Esophagus muscularis mucosa (tissue), 4 donors: Measurements from ENCODE around the gene STX1A. TPM values are rescaled to one million over a fixed set of nuclear protein-coding genes. Genes with fewer than 3 reads are reported as not detected.
A peak's percentile ranks its signal among the peaks of the same experiment; 100 is the strongest.

Experiments used
- DNase-seq: peaks from one replicate; pipeline ENCODE4 v3.0.0-alpha.2; 2017; ENCODE audit errors: extremely low spot score
- H3K27ac ChIP-seq, 4 donors: fragments of 200-600 bp; sonication (generic); replicated peaks in 1 of 4; 1 replicate in 3 of 4; 2 replicates in 1 of 4; pipeline ENCODE4 v1.5.1; 2016 to 2019; ENCODE audit warnings: mild to moderate bottlenecking in 1 of 4
- H3K27me3 ChIP-seq, 4 donors: fragments of 200-600 bp; sonication (generic); one replicate each; pipeline versions ENCODE4 v1.5.1 to v1.6.0; 2016 to 2019
- H3K36me3 ChIP-seq, 4 donors: fragments of 200-600 bp; sonication (generic); one replicate each; pipeline ENCODE4 v1.5.1; 2016 to 2019
- H3K4me1 ChIP-seq, 4 donors: fragments of 200-600 bp; sonication (generic); one replicate each; pipeline ENCODE4 v1.5.1; 2016 to 2019
- H3K4me3 ChIP-seq, 4 donors: fragments of 200-600 bp; sonication (generic); 1 replicate in 2 of 4; 2 replicates in 2 of 4; pipeline ENCODE4 v1.5.1; 2016 to 2019; ENCODE audit warnings: mild to moderate bottlenecking in 4 of 4, moderate library complexity in 1 of 4
- H3K9me3 ChIP-seq, 4 donors: fragments of 200-600 bp; sonication (generic); 1 replicate in 3 of 4; 2 replicates in 1 of 4; pipeline ENCODE4 v1.5.1; 2016 to 2019
- CTCF ChIP-seq, 3 experiments: fragments of 200-600 bp in 2 of 3; fragments of 450-650 bp in 1 of 3; sonication (generic) in 2 of 3; IDR thresholded peaks; one replicate each; pipeline ENCODE4 v1.5.1; 2017 to 2019; ENCODE audit warnings: antibody characterized with exemption in 3 of 3, mild to moderate bottlenecking in 2 of 3, moderate library complexity in 1 of 3
- EP300 ChIP-seq: sonication (generic); formaldehyde crosslinking; IDR thresholded peaks from one replicate; pipeline ENCODE4 v1.6.1; 2017; ENCODE audit warnings: antibody characterized with exemption
- POLR2A ChIP-seq: fragments of 450-650 bp; IDR thresholded peaks from one replicate; pipeline ENCODE4 v1.6.1; 2017; ENCODE audit warnings: antibody characterized with exemption, moderate library complexity, mild to moderate bottlenecking, low read depth
- POLR2AphosphoS5 ChIP-seq, 2 donors: sonication (generic); formaldehyde crosslinking; IDR thresholded peaks; one replicate each; pipeline ENCODE4 v1.6.1; 2017; ENCODE audit warnings: antibody characterized with exemption in 2 of 2
- WGBS: methylation state at CpG from one replicate; pipeline ENCODE4 v1.1.5; 2018; 5-methylcytosine and 5-hydroxymethylcytosine counted together
- intact Hi-C: fragments of 100-400 bp; cut with DNase I; formaldehyde crosslinking; loops from one replicate; pipeline ENCODE4 v1.15.1; 2023
- total RNA-seq, 4 donors: library from RNA; depleted of rRNA; stranded (reverse); fragments of >200 nt; gene quantifications; one replicate each; pipeline versions ENCODE4 v1.1.0 to v1.2.1, GENCODE V29; 2016

Gene STX1A
- total RNA-seq, 4 donors from 2014 or later, result 7.1 to 16.0 (median 9.6) TPM

GRCh38 chr7:73738612-73739386, 19.3 kb upstream of the STX1A start, which contains the start of gene ABHD11:
TSS of gene ABHD11 (minus strand) at chr7:73738802. CDS start at chr7:73738770, 32 bp downstream.
- H3K27ac ChIP-seq, result peak within 1 kb of the TSS; percentile 88 to 93 (median 90)
- H3K4me3 ChIP-seq, result peak within 1 kb of the TSS; percentile 72 to 85 (median 78)
- H3K4me1 ChIP-seq, result peaks cover 20 to 44% (median 35%) of the 10 kb centered on the region in 4 donors
- DNase-seq, result peak; percentile 100
- WGBS, result under 1% methylated on average over 30 of the region's 84 CpGs
- no peaks in the 10 kb centered on the region for H3K9me3 ChIP-seq
- TF ChIP-seq CTCF (IDR thresholded peaks at IDR 0.05), result no peak
- peak; percentile 69 for TF ChIP-seq POLR2A
- TF ChIP-seq POLR2AphosphoS5 (IDR thresholded peaks at IDR 0.05), result peak; percentile 97 to 99
- TF ChIP-seq EP300, result no peak
- intact Hi-C loops, result no loop called here
- no peaks in the 10 kb centered on the region for H3K27me3 ChIP-seq
- H3K36me3 ChIP-seq, result peaks cover 0 to 23% (median 20%) of the 10 kb centered on the region in 4 donors

- no peak for DNase-seq
- Histone ChIP-seq H3K4me3 (peak overlapping the region; percentile 72 to 85 (median 78)), H3K9me3 (no peaks in the 10 kb centered on the region), H3K27me3 (no peaks in the 10 kb centered on the region), H3K27ac (peak overlapping the region; percentile 88 to 93 (median 90)), H3K4me1 (peaks cover 20 to 43% (median 35%) of the 10 kb centered on the region in 4 donors), H3K36me3 (peaks cover 0 to 23% (median 20%) of the 10 kb centered on the region in 4 donors)
- intact Hi-C loops, result no loop called here
- under 1% methylated on average over 24 of the region's 24 CpGs for WGBS
- TF ChIP-seq POLR2AphosphoS5 (IDR thresholded peaks at IDR 0.05) (no peak), EP300 (no peak), POLR2A (no peak), CTCF (IDR thresholded peaks at IDR 0.05) (no peak)
Measured at GRCh38 chr7:73738220-73738611, 18.7 kb upstream of the STX1A start.

GRCh38 chr7:73737491-73738219, 18.2 kb upstream of the STX1A start:
- intact Hi-C loops, result no loop called here
- TF ChIP-seq POLR2A (no peak), POLR2AphosphoS5 (IDR thresholded peaks at IDR 0.05) (no peak), EP300 (no peak), CTCF (IDR thresholded peaks at IDR 0.05) (no peak)
- no peak for DNase-seq
- H3K27ac ChIP-seq, result peak overlapping the region; percentile 88 to 93 (median 90)
- no peaks in the 10 kb centered on the region for H3K9me3 ChIP-seq
- peak overlapping the region; percentile 72 to 85 (median 78) for H3K4me3 ChIP-seq
- WGBS, result 69% methylated on average over 13 of the region's 17 CpGs
- peaks cover 0 to 23% (median 20%) of the 10 kb centered on the region in 4 donors for H3K36me3 ChIP-seq
- no peaks in the 10 kb centered on the region for H3K27me3 ChIP-seq
- peaks cover 20 to 37% (median 29%) of the 10 kb centered on the region in 4 donors for H3K4me1 ChIP-seq

GRCh38 chr7:73736885-73737284, 17.4 kb upstream of the STX1A start:
- Histone ChIP-seq H3K4me1 (peaks cover 17 to 33% (median 25%) of the 10 kb centered on the region in 4 donors), H3K9me3 (no peaks in the 10 kb centered on the region), H3K27ac (no peak overlapping the region), H3K27me3 (no peaks in the 10 kb centered on the region), H3K36me3 (peaks cover 0 to 23% (median 20%) of the 10 kb centered on the region in 4 donors), H3K4me3 (no peak overlapping the region)
- no peak for DNase-seq
- intact Hi-C loops, result no loop called here
- 100% methylated on average over 9 of the region's 14 CpGs for WGBS
- no peak for TF ChIP-seq EP300
- TF ChIP-seq POLR2AphosphoS5 (IDR thresholded peaks at IDR 0.05), result no peak
- TF ChIP-seq POLR2A, result no peak
- TF ChIP-seq CTCF (IDR thresholded peaks at IDR 0.05), result no peak
